Gastrocnemius medialis (tissue), 4 donors: ENCODE measurements around the gene RAB43.

Source experiments
- POLR2A ChIP-seq, 2 donors: fragments of 450-650 bp; IDR thresholded peaks; one replicate each; pipeline ENCODE4 v1.6.1; 2017; ENCODE audit warnings: antibody characterized with exemption in 2 of 2, mild to moderate bottlenecking in 2 of 2, moderate library complexity in 2 of 2
- TF ChIP-seq, protein P1 (sequence below), 5 experiments: fragments of 450-650 bp in 3 of 5; fragments of 200-600 bp in 2 of 5; sonication (generic) in 2 of 5; IDR thresholded peaks in 4 of 5; conservative IDR thresholded peaks in 1 of 5; 1 replicate in 4 of 5; 2 replicates in 1 of 5; pipeline ENCODE4 v1.5.1; 2016 to 2019; ENCODE audit warnings: antibody characterized with exemption in 5 of 5, mild to moderate bottlenecking in 3 of 5, moderate library complexity in 3 of 5

DNA sequence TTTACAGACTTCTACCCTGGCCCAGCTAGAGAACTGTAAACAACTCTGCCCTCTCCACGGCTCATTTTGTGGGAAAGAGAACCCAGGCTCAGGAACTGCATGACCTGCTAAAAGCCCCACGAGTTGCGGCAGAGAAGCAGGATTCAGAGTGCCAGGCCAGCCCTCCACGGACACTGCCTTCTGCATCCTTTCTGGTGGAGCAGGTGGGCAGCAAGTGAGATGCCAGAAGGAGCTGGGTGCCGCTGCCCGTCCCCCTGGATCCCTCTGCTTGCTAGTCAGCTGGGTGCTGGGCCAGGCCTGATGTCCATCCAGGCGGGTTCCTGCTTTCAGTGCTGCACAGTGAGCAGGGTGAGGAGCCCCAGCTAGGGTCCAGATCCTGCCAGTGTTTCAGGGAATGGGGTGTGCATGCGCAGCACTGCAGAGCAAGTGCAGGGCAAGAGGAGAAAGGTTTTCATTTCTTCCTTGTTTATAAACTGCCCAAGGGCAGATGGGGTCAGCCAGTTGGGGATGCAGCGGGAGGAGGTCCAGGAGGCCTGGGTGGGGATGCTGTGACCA is 5.2 kb upstream of the RAB43 start:
- TF ChIP-seq, protein P1, sequence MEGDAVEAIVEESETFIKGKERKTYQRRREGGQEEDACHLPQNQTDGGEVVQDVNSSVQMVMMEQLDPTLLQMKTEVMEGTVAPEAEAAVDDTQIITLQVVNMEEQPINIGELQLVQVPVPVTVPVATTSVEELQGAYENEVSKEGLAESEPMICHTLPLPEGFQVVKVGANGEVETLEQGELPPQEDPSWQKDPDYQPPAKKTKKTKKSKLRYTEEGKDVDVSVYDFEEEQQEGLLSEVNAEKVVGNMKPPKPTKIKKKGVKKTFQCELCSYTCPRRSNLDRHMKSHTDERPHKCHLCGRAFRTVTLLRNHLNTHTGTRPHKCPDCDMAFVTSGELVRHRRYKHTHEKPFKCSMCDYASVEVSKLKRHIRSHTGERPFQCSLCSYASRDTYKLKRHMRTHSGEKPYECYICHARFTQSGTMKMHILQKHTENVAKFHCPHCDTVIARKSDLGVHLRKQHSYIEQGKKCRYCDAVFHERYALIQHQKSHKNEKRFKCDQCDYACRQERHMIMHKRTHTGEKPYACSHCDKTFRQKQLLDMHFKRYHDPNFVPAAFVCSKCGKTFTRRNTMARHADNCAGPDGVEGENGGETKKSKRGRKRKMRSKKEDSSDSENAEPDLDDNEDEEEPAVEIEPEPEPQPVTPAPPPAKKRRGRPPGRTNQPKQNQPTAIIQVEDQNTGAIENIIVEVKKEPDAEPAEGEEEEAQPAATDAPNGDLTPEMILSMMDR (IDR thresholded peaks at IDR 0.05 in 4 of 5, conservative IDR thresholded peaks at IDR 0.05 in 1 of 5) = no peak
- no peak for TF ChIP-seq POLR2A (IDR thresholded peaks at IDR 0.05)
